Daoy (cell line): ENCODE measurements around the gene MRPL4. TPM values are rescaled to one million over a fixed set of nuclear protein-coding genes. Genes with fewer than 3 reads are reported as not detected.

ENCODE experiments used
- DNase-seq: peaks from one replicate; pipeline ENCODE4 v3.0.0-alpha.2; 2015; ENCODE audit warnings: low read depth
- total RNA-seq: library from RNA; depleted of rRNA; stranded (reverse); fragments of >200 nt; shearing (Covaris generic); gene quantifications from 2 replicates; pipeline ENCODE4 v1.2.3, GENCODE V29; 2014

Gene MRPL4
- total RNA-seq, 1 experiment from 2014 or later, result 107 TPM

GRCh38 chr19:10288662-10289166 is 36.7 kb downstream of the MRPL4 start:
- DNase-seq, result peak; percentile 86

DNA sequence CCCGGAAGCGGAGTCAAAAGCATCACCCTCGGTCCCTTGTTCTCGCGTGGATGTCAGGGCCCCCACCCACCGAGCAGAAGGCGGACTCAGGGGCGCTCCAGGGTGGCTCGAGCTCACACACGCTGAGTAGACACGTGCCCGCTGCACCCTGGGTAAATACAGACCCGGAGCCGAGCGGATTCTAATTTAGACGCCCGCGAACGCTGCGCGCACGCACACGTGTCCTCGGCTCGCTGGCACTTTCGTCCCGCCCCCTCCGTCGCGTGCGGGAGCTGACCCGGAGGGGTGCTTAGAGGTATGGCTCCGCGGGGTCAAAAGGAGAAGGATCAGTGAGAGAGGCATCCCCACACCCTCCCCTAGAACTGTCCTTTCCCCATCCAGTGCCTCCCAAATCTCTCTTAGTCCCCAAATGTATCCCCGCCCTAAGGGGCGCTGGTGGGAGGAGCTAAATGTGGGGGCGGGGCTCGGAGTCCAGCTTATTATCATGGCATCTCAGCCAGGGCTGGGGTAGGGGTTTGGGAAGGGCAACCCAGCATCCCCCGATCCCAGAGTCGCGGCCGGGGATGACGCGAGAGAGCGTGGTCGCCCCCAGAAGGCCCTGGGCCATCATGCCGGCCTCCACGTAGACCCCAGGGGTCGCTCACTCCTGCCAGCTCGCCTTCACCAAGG is 37.3 kb downstream of the MRPL4 start:
- peak; percentile 84 for DNase-seq

GRCh38 chr19:10289836-10290356 is 37.9 kb downstream of the MRPL4 start, which contains the start of gene ICAM5:
ICAM5 (plus strand) TSS chr19:10289952; CDS start chr19:10290044, 92 bp downstream.
- DNase-seq, result peak; percentile 71

DNA sequence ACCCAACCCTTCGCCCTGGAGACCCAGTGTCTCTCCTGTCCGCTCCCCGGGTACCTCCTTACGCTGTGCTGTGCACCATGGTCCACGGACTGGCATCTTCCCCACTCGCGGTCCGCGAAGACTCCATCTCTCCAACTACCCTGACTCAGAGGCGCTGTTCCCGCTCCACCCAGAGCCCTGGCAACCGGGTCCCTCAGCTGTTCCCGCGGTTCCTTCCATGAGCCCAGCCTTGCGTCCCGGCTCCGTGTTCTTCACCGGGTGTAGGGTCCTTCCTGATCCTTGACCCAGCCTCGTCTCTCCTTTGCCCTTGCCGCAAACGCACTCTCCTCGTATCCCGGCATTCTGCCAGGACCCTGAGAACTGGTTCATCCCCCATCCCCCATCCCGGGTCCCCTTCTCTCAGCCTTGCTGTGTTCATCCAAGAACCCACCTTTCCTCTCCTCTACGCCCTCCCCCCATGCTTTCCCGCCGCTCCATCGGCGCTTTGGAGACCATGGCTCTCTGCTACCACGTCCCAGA is 38.4 kb downstream of the MRPL4 start:
- DNase-seq, result peak; percentile 52

GRCh38 chr19:10290876-10291553 is 39.0 kb downstream of the MRPL4 start:
- DNase-seq, result peak; percentile 60

GRCh38 chr19:10291554-10292205 is 39.7 kb downstream of the MRPL4 start:
- DNase-seq, result no peak

DNA sequence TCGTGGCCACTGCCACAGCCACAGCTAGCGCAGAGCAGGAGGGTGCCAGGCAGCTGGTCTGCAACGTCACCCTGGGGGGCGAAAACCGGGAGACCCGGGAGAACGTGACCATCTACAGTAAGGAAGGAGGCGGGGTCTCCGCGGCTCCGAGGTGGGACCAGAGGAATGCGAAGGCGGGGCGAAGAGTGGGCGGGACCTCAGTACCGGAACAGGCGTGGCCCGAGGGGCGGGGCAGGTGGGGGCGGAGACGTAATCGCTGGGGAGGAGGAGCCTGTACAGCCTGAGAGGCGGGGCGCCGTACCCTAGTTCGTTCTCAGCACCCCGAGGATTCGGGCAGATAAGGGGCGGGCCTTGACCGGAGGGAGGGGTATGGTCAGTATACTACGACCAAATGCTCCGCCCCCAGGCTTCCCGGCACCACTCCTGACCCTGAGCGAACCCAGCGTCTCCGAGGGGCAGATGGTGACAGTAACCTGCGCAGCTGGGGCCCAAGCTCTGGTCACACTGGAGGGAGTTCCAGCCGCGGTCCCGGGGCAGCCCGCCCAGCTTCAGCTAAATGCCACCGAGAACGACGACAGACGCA is 40.3 kb downstream of the MRPL4 start:
- peak; percentile 81 for DNase-seq

DNA sequence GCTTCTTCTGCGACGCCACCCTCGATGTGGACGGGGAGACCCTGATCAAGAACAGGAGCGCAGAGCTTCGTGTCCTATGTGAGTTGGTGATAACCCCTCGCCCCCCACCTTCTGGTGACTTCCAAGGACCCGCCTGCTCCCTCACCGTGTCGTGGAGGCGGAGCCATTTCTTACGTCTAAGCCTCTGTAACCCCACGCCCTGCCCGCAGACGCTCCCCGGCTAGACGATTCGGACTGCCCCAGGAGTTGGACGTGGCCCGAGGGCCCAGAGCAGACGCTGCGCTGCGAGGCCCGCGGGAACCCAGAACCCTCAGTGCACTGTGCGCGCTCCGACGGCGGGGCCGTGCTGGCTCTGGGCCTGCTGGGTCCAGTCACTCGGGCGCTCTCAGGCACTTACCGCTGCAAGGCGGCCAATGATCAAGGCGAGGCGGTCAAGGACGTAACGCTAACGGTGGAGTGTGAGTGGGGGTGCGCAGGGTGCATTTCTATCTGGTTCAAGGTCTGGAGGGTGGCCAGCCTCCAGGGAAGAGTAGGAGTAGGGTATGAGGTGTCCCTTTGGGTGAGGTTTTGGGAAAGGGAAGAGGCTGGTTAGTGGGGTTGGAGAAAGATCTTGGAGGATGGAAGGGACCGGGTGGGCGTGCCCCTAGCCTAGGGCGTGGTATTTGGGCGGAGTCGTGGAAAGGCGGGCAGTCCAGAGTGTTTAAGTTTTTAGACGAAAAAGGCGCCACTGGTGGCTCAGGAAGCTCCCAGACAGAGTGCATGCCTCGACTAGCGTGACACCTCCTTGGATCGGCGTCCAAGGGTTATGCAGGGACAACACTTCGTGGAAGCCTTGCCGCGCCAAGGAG is 41.0 kb downstream of the MRPL4 start:
- DNase-seq, result no peak

- DNase-seq, result no peak
Observed at GRCh38 chr19:10293637-10294367, 41.8 kb downstream of the MRPL4 start.

GRCh38 chr19:10294368-10294697 is 42.3 kb downstream of the MRPL4 start:
- no peak for DNase-seq

DNA sequence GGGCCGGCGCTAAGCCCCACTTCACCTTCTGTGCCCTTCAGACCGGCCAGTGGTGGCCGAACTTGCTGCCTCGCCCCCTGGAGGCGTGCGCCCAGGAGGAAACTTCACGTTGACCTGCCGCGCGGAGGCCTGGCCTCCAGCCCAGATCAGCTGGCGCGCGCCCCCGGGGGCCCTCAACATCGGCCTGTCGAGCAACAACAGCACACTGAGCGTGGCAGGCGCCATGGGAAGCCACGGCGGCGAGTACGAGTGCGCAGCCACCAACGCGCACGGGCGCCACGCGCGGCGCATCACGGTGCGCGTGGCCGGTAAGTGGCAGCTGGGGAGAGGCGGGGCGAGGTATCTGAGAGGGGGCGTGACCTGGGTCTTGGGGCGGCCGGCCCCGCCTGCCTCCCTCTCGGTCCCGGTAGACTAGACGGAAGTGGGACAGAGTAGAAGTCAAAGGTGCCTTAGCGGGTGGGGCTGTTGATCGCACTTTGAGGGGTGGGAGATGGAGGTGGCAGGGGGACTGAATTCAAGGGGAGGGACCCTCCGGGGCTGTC is 43.4 kb downstream of the MRPL4 start:
- DNase-seq, result no peak

GRCh38 chr19:10295847-10296591 is 44.0 kb downstream of the MRPL4 start:
- no peak for DNase-seq

- DNase-seq, result no peak
Observed at GRCh38 chr19:10299545-10300458, 47.8 kb downstream of the MRPL4 start.

GRCh38 chr19:10305139-10305806 is 53.3 kb downstream of the MRPL4 start:
- DNase-seq, result peak; percentile 77

DNA sequence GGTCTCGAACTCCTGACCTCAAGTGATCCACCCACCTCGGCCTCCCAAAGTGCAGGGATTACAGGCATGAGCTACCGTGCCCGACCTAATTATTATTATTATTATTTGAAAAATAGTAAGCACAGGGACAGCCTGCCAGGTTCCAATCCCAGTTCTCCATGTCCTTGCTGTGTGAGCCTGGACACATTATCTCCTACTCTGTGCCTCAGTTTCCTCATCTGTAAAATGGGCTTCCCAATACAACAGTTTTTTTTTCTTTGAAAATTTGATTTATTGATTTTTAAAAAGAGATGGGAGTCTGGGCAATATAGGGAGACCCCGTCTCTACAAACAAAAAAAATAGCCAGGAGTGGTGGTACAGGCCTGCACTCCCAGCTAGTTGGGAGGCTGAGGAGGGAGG is 54.3 kb downstream of the MRPL4 start:
- no peak for DNase-seq

DNA sequence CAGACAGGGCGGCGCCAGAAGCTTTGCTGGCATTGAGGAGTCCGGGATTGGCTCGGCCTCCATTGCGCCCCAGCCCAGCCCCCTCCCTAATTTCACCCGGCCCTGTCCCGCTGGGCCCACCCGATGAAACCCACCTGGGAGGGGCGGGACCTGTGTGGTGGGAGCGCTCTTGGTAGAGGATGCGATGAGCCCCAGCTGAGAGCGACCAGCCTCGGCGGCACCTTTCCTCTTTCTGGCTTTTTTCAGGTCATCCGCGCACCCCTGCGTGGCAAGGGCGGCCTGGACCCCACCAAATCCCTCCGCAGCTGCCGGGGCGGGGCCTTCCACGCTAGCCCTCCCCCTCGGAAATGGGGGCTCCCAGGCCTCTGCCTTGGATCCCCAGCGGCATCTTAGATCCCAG is 57.4 kb downstream of the MRPL4 start, which contains the start of gene ZGLP1:
ZGLP1 (minus strand) TSS at position 393 of the 400 bp plus-strand sequence.
- no peak for DNase-seq
